HG02970 (cell line): ENCODE measurements around the gene ALPP.

Source experiments
- ATAC-seq: cut with Tn5 transposase; IDR thresholded peaks from one replicate; pipeline ENCODE4 v1.9.1; 2021; ENCODE audit warnings: mild to moderate bottlenecking, moderate library complexity, moderate number of reproducible peaks; ENCODE audit not compliant: unreplicated experiment, low FRiP score

The ALPP gene

DNA sequence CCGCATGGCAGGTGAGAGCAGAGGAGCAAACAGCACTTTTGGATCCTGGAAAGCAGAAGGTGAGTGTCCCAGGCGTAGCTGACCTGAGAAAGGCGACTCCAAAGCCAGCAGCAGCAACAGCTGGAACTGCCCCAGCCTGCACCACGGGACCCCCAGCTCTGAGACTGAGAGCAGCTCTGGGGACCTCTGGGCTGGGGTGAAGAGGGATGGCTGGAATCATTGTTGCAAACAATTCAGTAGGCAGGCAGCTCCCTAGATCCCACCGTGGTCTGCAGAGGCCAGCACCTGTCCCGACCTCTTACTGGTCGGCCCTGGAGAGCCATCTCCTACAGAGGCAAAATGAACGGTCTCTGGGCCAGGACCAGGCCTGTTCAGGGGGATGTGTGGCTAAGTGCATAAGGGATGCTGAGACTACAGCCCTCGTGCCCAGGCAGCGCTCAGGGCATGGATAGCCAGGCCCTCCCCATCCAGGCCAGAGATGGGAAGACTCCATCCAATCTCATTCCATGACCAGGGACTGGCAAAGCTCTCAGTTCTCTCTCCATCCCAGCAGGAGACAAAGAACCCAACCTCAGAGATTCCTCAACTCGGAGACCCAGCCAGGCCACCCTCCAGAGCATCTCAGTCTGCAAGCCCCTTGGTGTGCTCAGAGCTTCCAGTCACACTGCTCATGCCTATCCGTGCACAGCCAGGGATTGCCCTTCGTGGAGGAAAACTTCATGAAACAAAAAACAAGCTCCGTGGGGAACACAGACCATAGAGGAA lies 38.2 kb upstream of the ALPP start:
- ATAC-seq = no peak

GRCh38 chr2:232341061-232341738 lies 37.4 kb upstream of the ALPP start:
- no peak for ATAC-seq

DNA sequence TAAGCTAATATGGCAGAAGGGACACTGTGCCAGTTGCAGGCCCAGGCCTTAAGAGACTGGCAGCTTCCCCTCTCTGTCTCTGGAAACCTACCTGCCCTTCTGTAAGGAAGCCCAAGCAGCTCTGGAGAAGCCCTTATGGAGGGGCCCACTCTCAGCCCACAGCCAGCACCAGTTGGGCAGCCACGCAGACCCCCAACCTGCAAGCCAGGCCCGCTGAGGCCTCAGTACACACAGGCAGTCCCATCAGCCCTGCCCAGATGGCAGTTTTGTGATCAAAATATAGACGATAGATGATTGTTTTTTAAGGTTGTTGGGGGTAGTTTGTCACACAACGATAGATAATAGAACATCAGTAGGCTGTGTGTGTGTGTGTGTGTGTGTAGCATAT lies 36.8 kb upstream of the ALPP start:
- ATAC-seq = no peak

DNA sequence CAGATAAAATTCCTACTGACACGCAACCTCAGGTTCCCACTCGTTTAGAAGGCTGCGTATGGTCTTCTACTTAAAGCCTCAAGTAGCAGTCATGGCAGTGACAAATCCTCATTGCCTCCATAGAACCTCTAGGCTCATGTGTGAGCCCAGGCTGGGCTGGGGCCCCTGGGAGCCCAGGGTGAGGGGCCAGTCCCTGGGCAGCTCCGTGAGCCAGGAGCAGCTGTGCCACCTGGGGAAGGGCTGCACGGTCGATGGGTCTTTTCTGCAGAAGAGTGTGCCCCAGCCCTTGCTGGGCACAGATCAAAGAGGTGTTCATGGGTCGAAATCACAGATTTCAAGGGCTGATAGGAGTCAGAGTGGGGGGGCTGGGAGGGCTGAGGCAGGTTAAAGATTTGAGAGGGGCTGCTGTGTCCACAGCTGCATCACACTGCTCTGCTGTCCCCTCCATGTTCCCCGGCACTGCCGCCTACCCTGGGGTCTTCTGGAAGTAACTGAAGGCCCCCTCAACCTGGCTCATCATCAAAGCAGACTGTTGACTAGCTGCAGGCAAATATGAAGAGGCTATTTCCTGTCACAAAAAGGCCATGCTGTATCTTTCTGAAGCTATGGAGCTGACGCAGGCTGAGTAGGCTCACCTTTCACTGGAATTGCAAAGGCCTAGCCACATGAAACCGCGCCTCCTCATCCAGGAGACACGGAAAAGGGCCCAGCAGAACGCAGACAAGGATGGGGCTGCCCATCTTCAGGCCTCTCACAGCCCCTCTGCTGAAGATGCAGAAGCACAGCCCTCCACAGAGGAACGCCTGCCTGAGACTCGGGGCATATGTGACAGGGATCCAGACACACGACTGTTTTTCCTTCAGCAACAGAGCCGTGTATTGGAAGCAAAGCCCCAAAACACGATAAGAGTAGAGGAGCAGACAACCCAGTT lies 35.7 kb upstream of the ALPP start:
- no peak for ATAC-seq

DNA sequence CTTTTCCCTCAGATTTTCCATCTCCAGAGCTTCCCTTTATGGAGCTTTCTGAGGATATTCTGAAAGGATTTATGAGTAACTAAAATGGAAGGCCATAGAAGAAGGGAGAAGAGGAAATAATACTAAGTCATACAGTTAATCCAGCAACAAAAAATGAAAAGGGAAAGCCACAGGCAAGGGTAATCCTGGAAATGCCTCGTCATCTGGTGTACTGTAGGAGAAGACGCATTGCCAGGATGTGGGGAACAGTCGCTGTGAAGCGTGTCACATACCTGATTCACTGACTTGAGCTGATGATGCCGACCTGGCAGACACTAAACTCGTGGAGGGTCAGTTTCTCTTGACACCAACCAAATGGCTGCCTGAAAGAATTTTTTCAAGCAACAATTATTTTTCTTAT lies 34.7 kb upstream of the ALPP start:
- no peak for ATAC-seq

DNA sequence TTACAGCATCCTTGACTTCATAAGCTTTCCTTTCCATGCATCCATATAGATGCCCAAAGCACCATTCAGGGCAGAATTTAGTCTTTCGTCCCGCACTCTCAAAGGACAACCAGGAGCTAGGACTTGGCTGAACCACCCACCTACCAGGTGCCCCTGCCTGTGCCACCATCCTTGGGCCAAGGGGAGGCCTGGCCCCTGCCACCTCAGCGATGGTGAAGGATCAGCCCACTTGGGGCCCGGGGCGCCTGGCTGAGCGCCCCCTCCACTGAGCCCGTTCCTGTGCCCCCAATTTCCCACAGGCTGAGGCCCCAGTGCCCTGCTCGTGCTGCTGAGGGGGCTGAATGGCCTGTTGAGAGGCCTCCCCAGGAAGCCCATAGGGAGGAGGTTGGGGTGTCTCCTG lies 33.3 kb upstream of the ALPP start:
- no peak for ATAC-seq

DNA sequence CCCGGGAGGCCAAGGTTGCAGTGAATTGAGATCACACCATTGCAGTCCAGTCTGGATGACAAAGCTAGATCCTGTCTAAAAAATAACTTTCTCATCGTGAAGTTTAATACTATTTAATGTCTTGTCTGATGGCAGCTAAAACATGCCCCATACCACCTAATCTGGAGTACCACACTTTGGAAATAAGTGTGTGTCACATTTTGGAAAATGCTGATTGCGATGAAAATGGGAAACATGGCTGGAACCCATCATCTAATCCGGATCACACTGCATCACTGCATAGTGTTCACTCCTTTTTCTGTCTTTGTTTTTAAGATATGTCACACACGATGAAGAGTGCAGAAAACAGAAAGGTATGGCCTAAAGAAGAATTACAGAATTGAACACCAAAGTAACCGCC lies 31.2 kb upstream of the ALPP start:
- ATAC-seq = no peak

DNA sequence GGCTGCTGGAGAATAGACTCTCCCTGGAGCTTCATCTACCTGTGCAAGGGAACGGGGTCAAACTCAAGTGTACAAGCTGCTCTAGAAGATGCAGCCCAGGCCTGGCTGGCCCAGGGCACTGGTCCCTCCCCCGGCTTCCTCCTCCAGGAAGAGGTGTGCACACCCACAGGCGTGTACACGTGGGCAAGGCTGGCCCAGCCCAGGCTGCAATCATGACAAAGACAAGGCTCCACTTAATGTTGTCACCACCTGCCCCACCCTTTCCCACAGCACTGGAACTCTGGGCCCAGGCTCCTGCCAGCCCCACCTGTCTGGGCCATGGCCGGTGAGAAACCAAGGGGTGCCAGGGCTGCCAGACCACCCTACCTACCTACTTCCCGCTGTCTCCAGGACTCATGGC lies 29.6 kb upstream of the ALPP start:
- no peak for ATAC-seq

- ATAC-seq = no peak
Observed at GRCh38 chr2:232349546-232349945, 29.0 kb upstream of the ALPP start.

DNA sequence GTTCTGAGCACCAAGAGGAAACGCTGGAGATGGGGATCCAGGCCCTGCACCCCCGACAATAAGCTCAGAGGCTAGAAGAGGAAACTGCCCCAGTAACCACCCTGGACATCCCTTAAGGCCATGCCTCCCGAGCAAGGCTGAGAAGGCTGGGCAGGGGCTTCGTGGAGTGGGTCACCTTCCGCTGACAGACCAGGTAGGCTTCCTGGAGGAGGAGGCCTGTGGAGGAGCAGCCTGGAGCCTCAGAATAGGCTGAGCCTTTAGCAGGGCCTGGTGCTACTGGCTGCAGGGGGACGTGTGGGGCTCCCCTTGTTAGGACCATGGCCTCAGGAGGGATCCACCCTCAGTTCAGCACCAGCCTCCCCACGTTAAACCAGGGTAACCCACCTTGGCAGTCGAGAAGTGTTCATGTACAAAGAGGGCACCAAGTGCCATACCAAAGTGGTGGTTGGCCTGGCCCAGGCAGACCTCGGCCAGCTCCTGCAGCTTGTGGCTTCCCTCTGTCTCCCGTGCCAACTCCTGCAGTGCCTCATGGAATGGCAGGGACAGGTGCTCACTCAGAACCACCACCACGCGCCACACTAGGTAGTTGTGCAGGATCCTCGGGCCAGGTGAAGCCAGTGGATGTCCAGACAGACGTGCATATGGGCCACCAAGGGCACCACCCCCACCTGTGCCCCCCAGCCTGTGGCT lies 28.5 kb upstream of the ALPP start:
- no peak for ATAC-seq

- no peak for ATAC-seq
Observed at GRCh38 chr2:232350804-232351685, 27.5 kb upstream of the ALPP start.

- ATAC-seq = no peak
Observed at GRCh38 chr2:232351686-232352510, 26.7 kb upstream of the ALPP start.

GRCh38 chr2:232352511-232353091 lies 25.9 kb upstream of the ALPP start:
- ATAC-seq = no peak

GRCh38 chr2:232353096-232353495 lies 25.5 kb upstream of the ALPP start:
- no peak for ATAC-seq

DNA sequence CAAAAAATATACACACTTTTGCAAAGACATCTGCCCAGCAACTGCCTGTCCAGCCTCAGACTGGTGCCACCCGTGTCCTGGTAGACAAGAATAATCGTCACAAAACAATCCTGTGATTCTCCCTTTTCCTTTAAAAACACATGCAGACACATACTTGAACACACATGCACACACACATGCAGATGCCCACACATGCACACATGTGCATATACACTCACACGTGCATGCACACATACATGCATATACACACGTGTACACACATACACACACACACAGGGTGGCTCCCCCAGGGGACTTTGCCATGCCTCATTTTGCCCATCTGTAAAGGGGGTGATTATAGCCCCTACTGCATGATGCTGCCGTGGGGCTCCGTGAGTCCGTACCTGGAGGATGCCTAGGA lies 24.9 kb upstream of the ALPP start:
- no peak for ATAC-seq

GRCh38 chr2:232354069-232354468 lies 24.5 kb upstream of the ALPP start:
- ATAC-seq = no peak

DNA sequence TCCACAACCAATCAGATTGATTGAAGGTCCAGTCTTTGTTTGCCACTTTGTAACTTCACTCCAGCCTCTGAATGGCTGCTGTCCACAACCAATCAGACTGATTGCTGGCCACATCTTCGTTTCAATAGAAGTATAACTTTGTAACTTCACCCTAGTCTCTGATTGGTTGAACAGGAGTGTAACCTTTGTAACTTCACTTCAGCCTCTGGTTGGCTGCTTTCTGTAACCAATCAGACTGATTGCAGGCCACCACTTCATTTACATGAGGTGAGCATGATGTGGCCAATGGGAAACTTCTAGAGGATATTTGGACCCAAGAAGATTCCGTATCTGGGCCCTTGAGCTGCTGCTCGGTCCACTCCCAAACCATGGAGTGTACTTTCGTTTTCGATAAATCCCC lies 16.9 kb upstream of the ALPP start:
- ATAC-seq = no peak

GRCh38 chr2:232362174-232362900 lies 16.2 kb upstream of the ALPP start:
- no peak for ATAC-seq
